C4-2B (cell line): ENCODE measurements around the gene FOXO6.
A peak's percentile ranks its signal among the peaks of the same experiment; 100 is the strongest.

Source experiments
- H3K27ac ChIP-seq: fragments of 450-650 bp; 2 replicates; pipeline ENCODE4 v1.5.1; 2017
- CTCF ChIP-seq: fragments of 450-650 bp; conservative IDR thresholded peaks from 2 replicates; pipeline ENCODE4 v1.5.1; 2017; ENCODE audit warnings: mild to moderate bottlenecking
- ZFX ChIP-seq: fragments of 450-650 bp; IDR thresholded peaks from 2 replicates; pipeline ENCODE4 v1.6.1; 2017

Gene FOXO6

GRCh38 chr1:41418857-41419583 is 57.8 kb downstream of the FOXO6 start:
- H3K27ac ChIP-seq, result peak overlapping the region; percentile 1; the same call in 1 of the 2 replicates
- no peak for TF ChIP-seq ZFX
- TF ChIP-seq CTCF, result no peak; the same call in 1 of the 2 replicates

- 0 out of 2 replicates have a peak overlapping the region, but pooled peaks have one; percentile 1 for H3K27ac ChIP-seq
- TF ChIP-seq ZFX, result no peak
- TF ChIP-seq CTCF, result no peak
Measured at GRCh38 chr1:41419584-41420295, 58.5 kb downstream of the FOXO6 start.

- TF ChIP-seq ZFX (no peak), CTCF (no peak)
- no peak overlapping the region for H3K27ac ChIP-seq
Measured at GRCh38 chr1:41420351-41420750, 59.1 kb downstream of the FOXO6 start.

GRCh38 chr1:41420860-41421259 is 59.6 kb downstream of the FOXO6 start:
- TF ChIP-seq ZFX (no peak), CTCF (no peak)
- no peak overlapping the region for H3K27ac ChIP-seq

GRCh38 chr1:41422306-41422705 is 61.1 kb downstream of the FOXO6 start:
- TF ChIP-seq ZFX (no peak), CTCF (no peak)
- no peak overlapping the region for H3K27ac ChIP-seq

- H3K27ac ChIP-seq, result no peak overlapping the region
- no peak for TF ChIP-seq CTCF
- no peak for TF ChIP-seq ZFX
Measured at GRCh38 chr1:41423511-41424191, 62.4 kb downstream of the FOXO6 start.

- no peak for TF ChIP-seq ZFX
- no peak for TF ChIP-seq CTCF
Measured at GRCh38 chr1:41424581-41425118, 63.4 kb downstream of the FOXO6 start.

More at GRCh38 chr1:41424581-41425118, 63.4 kb downstream of the FOXO6 start:
- no peak overlapping the region for H3K27ac ChIP-seq
